NT2/D1 (cell line): ENCODE measurements around the gene FRAS1.
"Not testable (repeated sequence)": the region's sequence is repeated elsewhere in the genome, so short reads cannot be mapped to it uniquely, and the experiment has no call there.

ENCODE experiments used
- YY1 ChIP-seq: IDR thresholded peaks from 2 replicates; pipeline ENCODE4 v1.6.1; 2011; ENCODE audit not compliant: insufficient read length, insufficient read depth
- ZNF274 ChIP-seq: IDR thresholded peaks from 2 replicates; pipeline ENCODE4 v1.6.1; 2011; ENCODE audit warnings: mild to moderate bottlenecking, low read depth, low read length

DNA sequence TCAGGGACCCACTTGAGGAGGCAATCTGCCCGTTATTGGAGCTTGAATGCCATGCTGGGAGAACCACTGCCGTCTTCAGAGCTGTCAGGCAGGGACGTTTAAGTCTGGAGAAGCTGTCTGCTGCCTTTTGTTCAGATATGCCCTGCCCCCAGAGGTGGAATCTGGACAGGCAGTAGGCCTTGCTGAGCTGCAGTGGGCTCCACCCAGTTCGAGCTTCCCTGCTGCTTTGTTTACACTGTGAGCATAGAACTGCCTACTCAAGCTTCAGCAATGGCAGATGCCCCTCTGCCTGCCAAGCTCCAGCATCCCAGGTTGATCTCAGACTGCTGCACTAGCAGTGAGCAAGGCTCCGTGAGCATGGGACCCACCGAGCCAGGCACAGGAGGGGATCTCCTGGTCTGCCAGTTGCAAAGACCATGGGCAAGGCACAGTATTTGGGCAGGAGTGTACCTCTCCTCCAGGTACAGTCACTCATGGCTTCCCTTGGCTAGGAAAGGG, 68.8 kb downstream of the FRAS1 start:
- not testable (repeated sequence) for TF ChIP-seq ZNF274, YY1
